GM12864 (cell line): Measurements from ENCODE around the gene TRIOBP.

Source experiments
- DNase-seq: peaks from one replicate; pipeline ENCODE4 v3.0.0-alpha.2; 2011; ENCODE audit warnings: low read depth
- H3K4me3 ChIP-seq: 2 replicates; pipeline ENCODE4 v1.5.1; 2011; ENCODE audit warnings: mild to moderate bottlenecking, low read depth, low read length, control low read depth
- CTCF ChIP-seq: IDR thresholded peaks from 2 replicates; pipeline ENCODE4 v1.5.1; 2011; ENCODE audit warnings: low read depth, mild to moderate bottlenecking, moderate library complexity, low read length, control low read depth, inconsistent platforms; ENCODE audit errors: missing control alignments

Gene TRIOBP, protein sequence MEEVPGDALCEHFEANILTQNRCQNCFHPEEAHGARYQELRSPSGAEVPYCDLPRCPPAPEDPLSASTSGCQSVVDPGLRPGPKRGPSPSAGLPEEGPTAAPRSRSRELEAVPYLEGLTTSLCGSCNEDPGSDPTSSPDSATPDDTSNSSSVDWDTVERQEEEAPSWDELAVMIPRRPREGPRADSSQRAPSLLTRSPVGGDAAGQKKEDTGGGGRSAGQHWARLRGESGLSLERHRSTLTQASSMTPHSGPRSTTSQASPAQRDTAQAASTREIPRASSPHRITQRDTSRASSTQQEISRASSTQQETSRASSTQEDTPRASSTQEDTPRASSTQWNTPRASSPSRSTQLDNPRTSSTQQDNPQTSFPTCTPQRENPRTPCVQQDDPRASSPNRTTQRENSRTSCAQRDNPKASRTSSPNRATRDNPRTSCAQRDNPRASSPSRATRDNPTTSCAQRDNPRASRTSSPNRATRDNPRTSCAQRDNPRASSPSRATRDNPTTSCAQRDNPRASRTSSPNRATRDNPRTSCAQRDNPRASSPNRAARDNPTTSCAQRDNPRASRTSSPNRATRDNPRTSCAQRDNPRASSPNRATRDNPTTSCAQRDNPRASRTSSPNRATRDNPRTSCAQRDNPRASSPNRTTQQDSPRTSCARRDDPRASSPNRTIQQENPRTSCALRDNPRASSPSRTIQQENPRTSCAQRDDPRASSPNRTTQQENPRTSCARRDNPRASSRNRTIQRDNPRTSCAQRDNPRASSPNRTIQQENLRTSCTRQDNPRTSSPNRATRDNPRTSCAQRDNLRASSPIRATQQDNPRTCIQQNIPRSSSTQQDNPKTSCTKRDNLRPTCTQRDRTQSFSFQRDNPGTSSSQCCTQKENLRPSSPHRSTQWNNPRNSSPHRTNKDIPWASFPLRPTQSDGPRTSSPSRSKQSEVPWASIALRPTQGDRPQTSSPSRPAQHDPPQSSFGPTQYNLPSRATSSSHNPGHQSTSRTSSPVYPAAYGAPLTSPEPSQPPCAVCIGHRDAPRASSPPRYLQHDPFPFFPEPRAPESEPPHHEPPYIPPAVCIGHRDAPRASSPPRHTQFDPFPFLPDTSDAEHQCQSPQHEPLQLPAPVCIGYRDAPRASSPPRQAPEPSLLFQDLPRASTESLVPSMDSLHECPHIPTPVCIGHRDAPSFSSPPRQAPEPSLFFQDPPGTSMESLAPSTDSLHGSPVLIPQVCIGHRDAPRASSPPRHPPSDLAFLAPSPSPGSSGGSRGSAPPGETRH (N-terminal part only)

DNA sequence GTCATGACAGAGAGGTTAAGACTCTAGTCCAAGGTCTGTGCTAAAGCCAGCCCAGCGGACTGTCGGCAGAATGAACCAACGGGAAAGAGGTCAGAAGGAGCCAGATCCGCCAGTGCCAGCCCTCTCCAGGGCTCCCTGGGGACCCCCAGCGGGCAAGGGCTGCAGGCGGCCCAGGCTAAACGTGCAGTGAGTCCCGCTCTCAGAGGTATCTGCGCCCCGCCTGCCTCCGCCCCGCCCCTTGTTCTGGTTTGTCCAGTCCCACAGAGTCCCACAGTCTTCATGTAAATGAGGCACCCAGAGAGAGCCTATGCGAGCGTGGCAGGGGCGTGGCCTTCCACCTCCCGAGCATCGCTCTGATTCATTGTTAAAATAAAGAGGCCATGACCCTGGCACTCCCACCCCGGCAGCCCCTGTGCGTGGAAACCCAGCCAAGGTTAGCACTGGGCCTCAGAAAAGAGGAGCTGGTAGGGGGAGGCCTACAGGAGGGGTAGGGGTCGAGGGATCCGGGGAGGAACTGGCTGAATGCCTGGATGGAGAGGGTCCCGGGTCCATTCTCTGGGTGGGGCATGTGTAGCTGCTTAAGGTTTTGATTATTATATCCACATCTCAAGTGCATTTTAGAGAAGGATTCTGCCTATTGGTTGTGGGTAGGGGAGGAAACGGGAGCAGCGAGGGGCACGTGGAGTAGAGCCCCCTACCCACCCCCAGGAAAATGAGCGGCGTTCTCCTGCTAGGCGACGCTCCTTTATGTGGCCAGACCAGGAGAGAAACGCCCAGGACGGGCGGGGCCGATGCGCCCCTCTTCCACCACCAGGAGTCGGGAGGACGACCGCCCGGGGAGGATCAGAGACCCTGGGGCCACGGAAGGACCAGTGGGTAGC lies at the start of gene TRIOBP:
TRIOBP (plus strand) TSS at position 392 of the 881 bp plus-strand sequence. CDS start 4,318 bp downstream, outside the sequence.
- H3K4me3 ChIP-seq, result peak within 1 kb of the TSS; percentile 3; the same call in 1 of the 2 replicates
- no peak for DNase-seq
- peak; percentile 41 for TF ChIP-seq CTCF

DNA sequence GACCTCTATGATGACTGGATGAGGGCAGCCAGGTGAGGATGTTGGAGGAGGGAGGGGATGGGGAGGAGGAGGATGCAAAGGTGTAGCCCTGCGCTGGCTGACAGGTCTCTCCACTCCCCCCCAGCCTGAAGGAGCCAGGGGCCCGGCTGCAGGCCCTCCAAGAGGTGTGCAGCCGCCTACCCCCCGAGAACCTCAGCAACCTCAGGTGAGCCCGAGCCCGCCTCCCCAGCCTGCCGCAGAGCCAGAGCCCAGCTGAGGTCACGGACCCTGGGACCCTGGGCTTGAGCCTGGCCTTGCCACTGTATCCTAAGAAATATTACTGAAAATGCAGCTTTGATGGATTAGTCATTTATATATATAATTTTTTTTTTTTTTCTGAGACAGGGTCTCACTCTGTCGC lies 49.5 kb upstream of the TRIOBP start:
- no peak overlapping the region for H3K4me3 ChIP-seq
- TF ChIP-seq CTCF, result no peak
- no peak for DNase-seq

DNA sequence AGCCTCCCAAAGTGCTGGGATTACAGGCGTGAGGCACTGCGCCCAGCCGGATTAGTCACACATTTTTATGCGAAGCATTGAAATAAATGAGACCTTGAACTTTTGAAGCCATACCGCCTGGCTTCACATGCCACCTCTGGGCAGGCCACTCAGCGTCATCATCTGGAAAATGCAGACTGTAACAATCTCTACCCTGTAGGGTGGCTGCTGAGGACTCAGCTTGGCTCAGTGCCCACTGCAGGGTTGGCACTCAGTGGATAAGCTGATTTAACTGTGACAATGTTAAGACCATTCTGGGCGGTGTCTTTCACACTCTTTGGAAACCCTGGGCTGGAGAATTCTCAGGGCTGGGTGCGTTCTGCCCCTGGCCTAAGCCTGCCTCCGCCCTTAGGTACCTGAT lies 48.9 kb upstream of the TRIOBP start:
- DNase-seq, result no peak
- no peak overlapping the region for H3K4me3 ChIP-seq
- TF ChIP-seq CTCF, result no peak

DNA sequence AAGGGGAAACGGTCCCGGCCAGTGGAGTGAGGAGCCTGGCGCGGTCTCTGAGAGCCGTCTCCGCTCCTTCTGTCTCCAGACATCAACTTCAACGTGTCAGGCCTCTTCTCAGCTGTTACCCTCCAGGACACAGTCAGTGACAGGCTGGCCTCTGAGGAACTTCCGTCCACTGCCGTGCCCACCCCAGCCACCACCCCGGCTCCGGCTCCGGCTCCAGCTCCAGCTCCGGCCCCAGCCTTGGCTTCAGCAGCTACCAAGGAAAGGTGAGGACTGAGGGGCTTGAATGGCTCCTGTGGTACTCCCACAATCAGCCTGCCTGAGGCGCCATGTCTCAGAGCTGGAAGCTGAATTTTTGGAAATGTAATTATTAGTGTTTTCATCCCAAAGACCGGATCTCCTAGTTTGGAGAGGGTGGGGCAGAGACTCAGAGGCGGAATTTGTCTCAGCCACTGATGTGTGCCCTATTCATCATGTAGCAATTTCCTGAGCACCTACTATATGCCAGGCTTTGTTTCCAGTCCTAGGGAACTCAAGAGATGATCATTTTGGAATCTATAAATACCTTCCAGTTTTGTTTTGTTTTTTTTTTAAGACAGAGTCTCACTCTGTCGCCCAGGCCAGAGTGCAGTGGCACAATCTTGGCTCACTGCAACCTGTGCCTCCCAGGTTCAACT lies 46.2 kb upstream of the TRIOBP start:
- no peak for TF ChIP-seq CTCF
- no peak overlapping the region for H3K4me3 ChIP-seq
- no peak for DNase-seq

DNA sequence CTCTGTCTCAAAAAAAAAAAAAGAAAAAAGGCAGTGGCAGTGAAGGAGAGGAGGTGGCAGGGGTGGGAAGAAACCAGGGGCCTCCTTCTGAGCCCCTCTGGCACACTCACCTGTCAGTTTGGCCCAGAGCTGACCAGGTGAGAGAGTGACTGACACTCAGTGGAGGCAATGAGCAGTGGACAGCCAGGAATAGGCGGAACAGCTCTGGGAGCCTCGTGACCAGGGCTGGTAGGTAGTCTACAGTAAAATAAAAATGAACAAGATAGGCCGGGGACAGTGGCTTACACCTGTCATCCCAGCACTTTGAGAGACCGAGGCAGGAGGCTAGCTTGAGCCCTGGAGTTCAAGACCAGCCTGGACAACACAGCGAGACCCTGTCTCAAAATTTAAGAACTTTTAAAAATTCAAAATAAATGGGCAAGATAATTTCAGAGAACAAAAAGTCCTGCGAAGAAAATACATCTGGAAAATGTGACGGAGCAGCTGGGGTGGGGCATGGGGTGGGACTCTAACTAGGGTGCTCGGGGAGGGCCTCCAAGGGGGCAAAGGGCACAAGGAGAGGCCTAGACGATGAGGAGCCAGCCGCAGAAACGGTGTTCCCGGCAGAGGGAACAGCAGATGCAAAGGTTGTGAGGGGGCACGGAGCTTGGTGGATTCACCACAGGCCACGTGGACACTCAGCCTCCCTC lies 42.1 kb upstream of the TRIOBP start:
- no peak for DNase-seq
- no peak for TF ChIP-seq CTCF
- no peak overlapping the region for H3K4me3 ChIP-seq
